ENCODE results near the gene SGPL1. TPM values are rescaled to one million over a fixed set of nuclear protein-coding genes. Genes with fewer than 3 reads are reported as not detected.

SGPL1 gene
- polyA plus RNA-seq, 1 donor (not counting 4 experiments of a cell fraction or from before 2014, with no cell fraction given) = 31.4 TPM

GRCh38 chr10:70910486-70911341 lies 95.0 kb downstream of the SGPL1 start:
- no peak overlapping the region for H3K4me2 ChIP-seq (ENCODE audit: control insufficient read depth, extremely low read depth, insufficient read depth, low read depth, low read length)
- no peaks in the 10 kb centered on the region for H3K4me1 ChIP-seq (ENCODE audit: control insufficient read depth, extremely low read depth, insufficient read depth, low read length)
- H3K27me3 ChIP-seq (ENCODE audit: control insufficient read depth, extremely low read depth, insufficient read depth, low read length) = peaks cover 11% of the 10 kb centered on the region
- no peak overlapping the region for H3K9ac ChIP-seq (ENCODE audit: control insufficient read depth, extremely low read depth, insufficient read depth, low read length)
- dilution Hi-C loops (cut with MboI; ENCODE audit: extremely low pct_ligation_motif_present, low sequenced_read_pairs) = no loop called here
- TF ChIP-seq EZH2 (IDR thresholded peaks at IDR 0.05; ENCODE audit: low read length) (no peak), CTCF (optimal IDR thresholded peaks at IDR 0.05 in 1 of 3, IDR thresholded peaks at IDR 0.05 in 1 of 3, conservative IDR thresholded peaks at IDR 0.05 in 1 of 3; ENCODE audit: extremely low read depth in 1 of 3, insufficient read depth in 2 of 3, low read length in 3 of 3) (no peak)
- H3K4me3 ChIP-seq (ENCODE audit: control insufficient read depth in 2 of 3, extremely low read depth in 1 of 3, insufficient read depth in 2 of 3, low read depth in 1 of 3, low read length in 3 of 3) = no peak overlapping the region
- DNase-seq (ENCODE audit: low read depth, low spot score) (no peak), FAIRE-seq (no peak)
- no peaks in the 10 kb centered on the region for H3K79me2 ChIP-seq (ENCODE audit: control insufficient read depth, insufficient read depth, low read length)
- no peak overlapping the region for H3K27ac ChIP-seq (ENCODE audit: control insufficient read depth, insufficient read depth, low read length)
- no peaks in the 10 kb centered on the region for H3K9me3 ChIP-seq (ENCODE audit: control insufficient read depth, low read depth, low read length)
- no peak overlapping the region for H2AFZ ChIP-seq (ENCODE audit: control insufficient read depth, low read length)
- no peaks in the 10 kb centered on the region for H4K20me1 ChIP-seq (ENCODE audit: control insufficient read depth, extremely low read depth, insufficient read depth, low read length)
- no peaks in the 10 kb centered on the region for H3K36me3 ChIP-seq (ENCODE audit: control insufficient read depth in 2 of 2, extremely low read depth in 1 of 2, insufficient read depth in 2 of 2, low read length in 2 of 2)
- H3K9me1 ChIP-seq (ENCODE audit: control insufficient read depth, extremely low read depth, insufficient read depth, low read length) = no peaks in the 10 kb centered on the region

- Histone ChIP-seq H3K9me3 (ENCODE audit: control insufficient read depth, low read depth, low read length) (no peaks in the 10 kb centered on the region), H3K4me1 (ENCODE audit: control insufficient read depth, extremely low read depth, insufficient read depth, low read length) (no peaks in the 10 kb centered on the region), H2AFZ (ENCODE audit: control insufficient read depth, low read length) (no peak overlapping the region), H4K20me1 (ENCODE audit: control insufficient read depth, extremely low read depth, insufficient read depth, low read length) (no peaks in the 10 kb centered on the region), H3K9ac (ENCODE audit: control insufficient read depth, extremely low read depth, insufficient read depth, low read length) (no peak overlapping the region), H3K27ac (ENCODE audit: control insufficient read depth, insufficient read depth, low read length) (no peak overlapping the region), H3K9me1 (ENCODE audit: control insufficient read depth, extremely low read depth, insufficient read depth, low read length) (no peaks in the 10 kb centered on the region), H3K79me2 (ENCODE audit: control insufficient read depth, insufficient read depth, low read length) (no peaks in the 10 kb centered on the region), H3K4me2 (ENCODE audit: control insufficient read depth, extremely low read depth, insufficient read depth, low read depth, low read length) (no peak overlapping the region), H3K27me3 (ENCODE audit: control insufficient read depth, extremely low read depth, insufficient read depth, low read length) (peaks cover 16% of the 10 kb centered on the region), H3K36me3 (ENCODE audit: control insufficient read depth in 2 of 2, extremely low read depth in 1 of 2, insufficient read depth in 2 of 2, low read length in 2 of 2) (no peaks in the 10 kb centered on the region), H3K4me3 (ENCODE audit: control insufficient read depth in 2 of 3, extremely low read depth in 1 of 3, insufficient read depth in 2 of 3, low read depth in 1 of 3, low read length in 3 of 3) (no peak overlapping the region)
- TF ChIP-seq CTCF (optimal IDR thresholded peaks at IDR 0.05 in 1 of 3, IDR thresholded peaks at IDR 0.05 in 1 of 3, conservative IDR thresholded peaks at IDR 0.05 in 1 of 3; ENCODE audit: extremely low read depth in 1 of 3, insufficient read depth in 2 of 3, low read length in 3 of 3) (no peak), EZH2 (IDR thresholded peaks at IDR 0.05; ENCODE audit: low read length) (no peak)
- dilution Hi-C loops (cut with MboI; ENCODE audit: extremely low pct_ligation_motif_present, low sequenced_read_pairs) = no loop called here
- DNase-seq (ENCODE audit: low read depth, low spot score) = no peak
- no peak for FAIRE-seq
Observed at GRCh38 chr10:70911386-70911785, 95.6 kb downstream of the SGPL1 start.
